Left forelimb (tissue), 1 donor: ENCODE measurements around the gene PYURF.

Source experiments
- DNase-seq: peaks from one replicate; pipeline ENCODE4 v3.0.0-alpha.2; 2018; ENCODE audit warnings: low spot score

PYURF gene

DNA sequence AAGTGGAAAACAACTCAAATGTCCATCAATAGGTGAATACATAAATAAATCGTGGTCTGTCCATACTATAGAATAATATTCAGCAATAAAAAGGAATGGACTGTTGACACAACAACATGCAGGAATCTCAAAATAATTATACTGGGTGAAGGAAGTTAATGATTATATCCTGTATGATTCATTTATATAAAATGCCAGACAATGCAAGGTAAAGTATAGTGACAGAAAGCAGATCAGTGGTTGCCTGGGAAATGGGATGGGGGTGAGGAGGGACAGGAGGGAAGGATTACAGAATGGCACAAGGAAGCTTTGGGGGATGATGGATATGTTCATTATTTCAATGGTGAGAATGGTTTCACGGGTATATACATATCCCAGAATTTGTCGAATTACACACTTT, 12.3 kb downstream of the PYURF start:
- DNase-seq, result no peak

DNA sequence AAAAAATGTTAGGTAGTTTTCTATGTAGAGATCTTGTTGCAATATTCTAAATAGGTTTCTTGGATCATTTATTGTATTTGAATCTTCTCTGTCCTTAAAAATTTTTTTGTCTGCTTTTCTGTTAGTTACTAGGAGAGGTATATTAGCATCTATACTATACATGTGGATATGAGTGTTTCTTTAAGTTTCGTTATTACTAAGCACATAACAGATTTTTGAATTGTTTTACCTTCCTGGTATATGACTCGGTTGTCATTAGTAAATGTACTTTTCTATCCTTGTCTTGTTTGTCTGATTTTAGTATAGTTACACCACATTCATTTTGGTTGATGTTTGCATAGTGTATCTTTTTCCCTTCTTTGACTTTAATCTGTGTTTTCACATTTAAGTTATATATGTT, 20.2 kb downstream of the PYURF start:
- DNase-seq, result no peak

DNA sequence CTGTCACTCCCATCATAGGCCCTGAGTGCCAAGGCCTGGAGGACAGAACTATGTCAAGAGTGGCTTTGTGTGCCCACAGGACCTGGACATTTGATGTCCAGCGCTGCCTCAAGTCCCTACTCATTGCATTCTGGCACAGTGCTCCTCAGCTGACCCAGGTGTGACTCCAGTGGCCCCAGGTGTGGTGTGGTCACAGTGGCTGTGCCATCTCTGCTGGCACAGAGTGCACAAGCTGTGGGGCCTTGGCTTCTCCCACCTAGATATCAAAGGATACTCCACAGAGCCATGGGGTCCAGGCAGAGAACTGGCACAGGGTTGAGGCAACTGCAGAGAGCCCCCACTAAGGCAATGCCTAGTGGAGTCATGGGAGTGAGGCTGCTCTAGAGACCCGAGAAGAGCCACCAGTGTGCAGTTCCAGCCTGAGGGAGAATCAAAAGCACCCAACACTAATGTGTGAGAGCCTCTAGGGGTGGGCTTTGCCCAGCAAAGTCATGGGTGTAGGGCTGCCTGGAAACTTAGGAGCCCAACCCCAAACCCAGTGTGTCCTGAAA, 25.6 kb downstream of the PYURF start:
- DNase-seq, result no peak

DNA sequence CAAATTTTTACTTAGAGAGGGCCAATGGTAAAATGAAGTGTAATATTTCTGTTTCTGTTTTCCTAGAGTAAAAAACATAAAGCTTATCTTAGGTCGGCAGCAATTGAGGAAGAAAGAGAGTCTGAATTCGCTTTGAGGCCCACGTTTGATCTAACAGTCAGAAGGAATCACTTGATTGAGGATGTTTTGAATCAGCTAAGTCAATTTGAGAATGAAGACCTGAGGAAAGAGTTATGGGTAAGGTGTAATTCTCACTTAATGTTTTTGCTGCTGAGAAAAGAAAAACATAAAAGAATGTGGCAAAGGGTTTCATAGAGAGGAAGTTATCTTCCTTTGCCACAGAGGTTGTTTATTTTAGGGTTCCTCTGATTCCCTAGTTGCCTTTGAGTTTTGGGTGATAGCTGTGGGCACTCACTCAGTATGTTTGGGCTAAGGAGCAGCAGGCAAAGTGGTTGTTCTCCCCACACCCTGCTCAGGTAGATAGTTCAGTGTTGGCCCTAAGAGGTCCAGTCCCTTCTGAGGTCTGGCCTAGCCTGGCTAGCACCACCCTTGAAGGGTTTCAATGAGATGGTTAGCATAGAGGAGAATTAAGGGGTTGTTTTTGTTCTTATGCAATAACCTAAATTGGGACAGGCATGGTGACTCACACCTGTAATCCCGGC, 34.3 kb downstream of the PYURF start:
- DNase-seq, result no peak

DNA sequence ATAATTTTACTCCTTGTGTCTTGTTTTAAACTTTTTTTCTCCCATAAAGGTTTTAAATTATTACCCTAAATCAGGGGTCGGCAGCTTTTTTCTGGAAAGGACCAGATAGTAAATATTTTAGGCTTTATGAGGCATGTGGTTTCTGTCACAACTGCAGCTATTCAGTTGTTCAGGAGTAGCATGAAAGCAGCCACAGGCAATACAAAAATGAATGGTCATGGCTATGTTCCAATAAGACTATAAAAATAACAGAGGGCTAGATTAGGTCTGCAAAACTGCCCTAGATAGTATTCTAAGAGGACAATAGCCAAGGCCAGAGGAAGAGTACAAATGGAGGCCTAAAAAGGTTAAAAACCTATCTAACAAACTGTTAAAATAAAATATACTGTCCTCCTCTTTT, 42.0 kb downstream of the PYURF start:
- no peak for DNase-seq

DNA sequence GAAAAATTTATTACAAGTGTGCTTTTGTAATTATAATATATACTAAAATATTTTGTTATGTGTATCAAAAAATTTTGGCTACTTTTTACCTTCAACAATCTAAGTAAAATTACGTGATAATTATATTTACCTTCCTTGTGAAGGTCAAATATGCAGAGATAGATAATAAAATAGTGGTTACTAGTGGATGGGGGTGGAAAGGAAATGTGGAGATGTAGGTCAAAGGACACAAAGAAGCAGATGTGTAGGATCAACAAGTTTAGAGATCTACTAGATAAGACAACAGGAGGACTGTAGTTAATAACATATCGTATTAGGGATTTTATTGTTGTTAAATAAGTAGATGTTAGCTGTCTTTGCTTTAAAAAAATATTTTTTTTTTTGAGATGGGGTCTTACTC, 45.3 kb downstream of the PYURF start:
- no peak for DNase-seq

DNA sequence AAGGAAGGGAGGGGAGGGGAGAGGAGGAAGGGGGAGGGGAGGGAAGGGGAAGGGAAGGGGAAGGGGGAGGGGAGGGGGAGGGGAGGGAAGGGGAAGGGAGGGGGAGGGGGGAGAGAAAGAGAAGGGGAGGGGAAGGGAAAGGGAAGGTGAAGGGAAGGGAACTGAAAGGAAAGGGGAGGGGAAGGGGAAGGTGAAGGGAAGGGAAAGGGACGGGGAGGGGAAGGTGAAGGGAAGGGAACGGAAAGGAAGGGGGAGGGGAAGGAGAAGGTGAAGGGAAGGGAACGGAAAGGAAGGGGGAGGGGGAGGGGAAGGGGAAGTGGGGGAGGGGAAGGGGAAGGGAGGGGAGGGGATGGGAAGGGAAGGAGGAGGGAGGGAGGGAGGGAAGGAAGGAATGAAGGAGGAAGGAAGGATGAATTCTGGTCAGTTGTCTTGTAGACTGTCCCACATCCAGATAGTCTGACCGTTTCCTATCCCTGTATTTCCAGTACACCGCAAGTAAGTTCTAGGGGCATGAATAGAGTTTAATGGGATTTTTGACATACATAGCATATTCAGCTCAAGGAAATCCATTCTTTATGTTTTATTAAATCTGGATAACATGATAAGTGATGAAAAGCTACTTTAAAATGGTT, 46.2 kb downstream of the PYURF start:
- no peak for DNase-seq
